Measurements from ENCODE around the gene HOXD10. TPM values are rescaled to one million over a fixed set of nuclear protein-coding genes. Genes with fewer than 3 reads are reported as not detected.

Gene HOXD10
- polyA plus RNA-seq, 4 donors, result 0.09 TPM; not detected in 3

- DNase-seq (no peak), FAIRE-seq (no peak)
- H3K4me1 ChIP-seq (ENCODE audit: control insufficient read depth in 3 of 3, insufficient read depth in 2 of 3, low read depth in 1 of 3, low read length in 2 of 3), result no peaks in the 10 kb centered on the region
- no peak overlapping the region for H3K27ac ChIP-seq (ENCODE audit: low read depth in 1 of 3, low read length in 2 of 3)
- H3K27me3 ChIP-seq (ENCODE audit: control insufficient read depth in 3 of 3, insufficient read depth in 3 of 3, low read length in 3 of 3), result peaks cover 15 to 90% (median 63%) of the 10 kb centered on the region in 3 donors
- WGBS, 3 donors, result 17 to 21% (median 20%) methylated on average over 7 of the region's 7 CpGs
- no peak overlapping the region for H3K4me3 ChIP-seq (ENCODE audit: low read depth in 1 of 3, low read length in 3 of 3)
- H3K9me3 ChIP-seq (ENCODE audit: control insufficient read depth in 2 of 2, insufficient read depth in 1 of 2, low read depth in 1 of 2, low read length in 1 of 2), result peaks cover 0 to 8% of the 10 kb centered on the region in 2 donors
- no peaks in the 10 kb centered on the region for H3K36me3 ChIP-seq (ENCODE audit: control insufficient read depth in 3 of 3, insufficient read depth in 2 of 3, low read depth in 1 of 3, low read length in 3 of 3)
Measured at GRCh38 chr2:176074919-176075425, 41.6 kb upstream of the HOXD10 start.

GRCh38 chr2:176075481-176075880 lies 41.1 kb upstream of the HOXD10 start:
- Histone ChIP-seq H3K4me3 (ENCODE audit: low read depth in 1 of 3, low read length in 3 of 3) (no peak overlapping the region), H3K9me3 (ENCODE audit: control insufficient read depth in 2 of 2, insufficient read depth in 1 of 2, low read depth in 1 of 2, low read length in 1 of 2) (peaks cover 0 to 8% of the 10 kb centered on the region in 2 donors), H3K36me3 (ENCODE audit: control insufficient read depth in 3 of 3, insufficient read depth in 2 of 3, low read depth in 1 of 3, low read length in 3 of 3) (no peaks in the 10 kb centered on the region), H3K4me1 (ENCODE audit: control insufficient read depth in 3 of 3, insufficient read depth in 2 of 3, low read depth in 1 of 3, low read length in 2 of 3) (peaks cover 0 to 4% (median 0%) of the 10 kb centered on the region in 3 donors), H3K27me3 (ENCODE audit: control insufficient read depth in 3 of 3, insufficient read depth in 3 of 3, low read length in 3 of 3) (peaks cover 15 to 88% (median 62%) of the 10 kb centered on the region in 3 donors), H3K27ac (ENCODE audit: low read depth in 1 of 3, low read length in 2 of 3) (no peak overlapping the region)
- 8 to 14% (median 11%) methylated on average over 15 of the region's 15 CpGs for WGBS, 3 donors
- no peak for FAIRE-seq
- DNase-seq, result no peak

DNA sequence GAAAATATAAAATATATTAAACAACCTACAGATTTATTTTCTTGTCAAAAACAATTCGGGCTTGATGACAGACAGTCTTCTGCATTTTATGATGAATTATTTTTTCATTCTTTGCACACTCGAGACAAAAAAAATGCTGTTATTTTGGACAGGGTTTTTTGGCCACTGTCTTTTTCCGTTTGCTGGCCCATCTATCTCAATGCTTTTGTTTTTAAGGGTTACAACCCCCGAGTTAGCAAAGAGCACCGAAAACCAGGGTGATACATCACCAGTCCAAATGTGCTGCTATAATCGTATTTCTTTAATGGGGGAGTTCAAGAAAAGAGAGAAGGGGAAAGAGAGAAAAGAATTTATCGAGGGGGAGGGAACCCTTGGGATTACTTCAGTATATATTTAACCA lies 40.5 kb upstream of the HOXD10 start:
- H3K27me3 ChIP-seq (ENCODE audit: control insufficient read depth in 3 of 3, insufficient read depth in 3 of 3, low read length in 3 of 3), result peaks cover 18 to 88% (median 62%) of the 10 kb centered on the region in 3 donors
- H3K4me3 ChIP-seq (ENCODE audit: low read depth in 1 of 3, low read length in 3 of 3), result no peak overlapping the region
- H3K4me1 ChIP-seq (ENCODE audit: control insufficient read depth in 3 of 3, insufficient read depth in 2 of 3, low read depth in 1 of 3, low read length in 2 of 3), result peaks cover 0 to 4% (median 0%) of the 10 kb centered on the region in 3 donors
- H3K27ac ChIP-seq (ENCODE audit: low read depth in 1 of 3, low read length in 2 of 3), result no peak overlapping the region
- H3K36me3 ChIP-seq (ENCODE audit: control insufficient read depth in 3 of 3, insufficient read depth in 2 of 3, low read depth in 1 of 3, low read length in 3 of 3), result no peaks in the 10 kb centered on the region
- FAIRE-seq (no peak), DNase-seq (no peak)
- WGBS, 3 donors, result 13 to 26% (median 22%) methylated on average over 7 of the region's 7 CpGs
- H3K9me3 ChIP-seq (ENCODE audit: control insufficient read depth in 2 of 2, insufficient read depth in 1 of 2, low read depth in 1 of 2, low read length in 1 of 2), result peaks cover 0 to 11% of the 10 kb centered on the region in 2 donors

DNA sequence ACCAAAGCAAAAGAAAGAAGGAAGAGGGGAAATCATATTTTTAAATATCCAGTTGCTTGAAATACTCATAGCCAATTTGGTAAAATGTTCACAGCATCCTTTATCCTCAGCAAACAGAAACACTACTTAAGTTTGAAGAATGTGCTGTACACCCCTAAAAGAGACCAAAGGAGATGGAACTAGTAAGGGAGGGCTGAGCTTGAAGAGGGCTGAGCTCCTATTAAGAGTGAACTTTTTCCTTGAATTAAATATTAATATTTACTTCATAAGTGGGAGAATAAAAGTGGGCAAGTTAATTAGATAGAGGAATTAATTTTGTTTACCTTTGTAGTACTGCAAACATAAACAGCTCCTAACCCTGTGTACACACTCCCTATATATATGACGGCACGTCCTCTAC lies 39.8 kb upstream of the HOXD10 start:
- Histone ChIP-seq H3K4me3 (ENCODE audit: low read depth in 1 of 3, low read length in 3 of 3) (no peak overlapping the region), H3K27ac (ENCODE audit: low read depth in 1 of 3, low read length in 2 of 3) (no peak overlapping the region), H3K36me3 (ENCODE audit: control insufficient read depth in 3 of 3, insufficient read depth in 2 of 3, low read depth in 1 of 3, low read length in 3 of 3) (no peaks in the 10 kb centered on the region), H3K9me3 (ENCODE audit: control insufficient read depth in 2 of 2, insufficient read depth in 1 of 2, low read depth in 1 of 2, low read length in 1 of 2) (peaks cover 0 to 13% of the 10 kb centered on the region in 2 donors), H3K4me1 (ENCODE audit: control insufficient read depth in 3 of 3, insufficient read depth in 2 of 3, low read depth in 1 of 3, low read length in 2 of 3) (peaks cover 0 to 4% (median 0%) of the 10 kb centered on the region in 3 donors), H3K27me3 (ENCODE audit: control insufficient read depth in 3 of 3, insufficient read depth in 3 of 3, low read length in 3 of 3) (peaks cover 15 to 88% (median 61%) of the 10 kb centered on the region in 3 donors)
- WGBS, 3 donors, result 5 to 15% (median 9%) methylated on average over 2 of the region's 2 CpGs
- DNase-seq, result no peak
- FAIRE-seq, result no peak

DNA sequence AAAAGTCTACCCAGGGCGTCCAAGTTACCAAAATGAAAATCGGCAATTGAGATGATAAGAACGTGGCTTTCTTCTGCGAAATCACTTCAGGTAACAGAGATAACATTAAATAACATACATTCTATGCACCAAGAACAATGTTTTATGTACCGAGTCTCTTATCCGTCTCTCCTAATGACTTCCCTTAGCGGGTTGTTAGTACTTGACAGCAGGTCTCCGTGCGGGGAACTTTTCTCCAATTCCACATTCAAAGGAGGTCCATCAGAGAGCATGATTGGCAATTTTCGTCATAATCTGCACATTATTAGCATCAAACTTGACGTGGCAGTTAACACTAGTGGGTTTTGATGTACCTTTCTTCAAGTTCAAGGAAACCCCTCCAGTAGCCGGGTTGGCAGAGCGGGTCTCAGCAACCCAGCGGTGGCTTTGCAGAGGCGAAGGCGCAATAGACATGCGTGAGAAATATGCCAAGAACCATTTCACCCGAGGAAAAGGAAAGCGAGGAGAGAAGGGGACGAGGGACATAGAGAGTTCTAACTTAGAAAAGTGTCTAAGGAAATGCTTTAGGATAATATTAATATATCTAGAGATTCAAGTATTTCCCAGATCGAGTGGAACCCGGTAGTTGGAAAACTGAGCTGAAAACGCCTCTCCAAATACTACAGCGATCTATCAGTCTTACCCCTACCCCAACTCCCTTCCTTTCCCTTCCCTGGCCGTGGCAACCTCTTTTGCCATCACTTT lies 37.9 kb upstream of the HOXD10 start:
- Histone ChIP-seq H3K4me1 (ENCODE audit: control insufficient read depth in 3 of 3, insufficient read depth in 2 of 3, low read depth in 1 of 3, low read length in 2 of 3) (peaks cover 0 to 4% (median 0%) of the 10 kb centered on the region in 3 donors), H3K36me3 (ENCODE audit: control insufficient read depth in 3 of 3, insufficient read depth in 2 of 3, low read depth in 1 of 3, low read length in 3 of 3) (no peaks in the 10 kb centered on the region), H3K27me3 (ENCODE audit: control insufficient read depth in 3 of 3, insufficient read depth in 3 of 3, low read length in 3 of 3) (peaks cover 21 to 88% (median 66%) of the 10 kb centered on the region in 3 donors), H3K27ac (ENCODE audit: low read depth in 1 of 3, low read length in 2 of 3) (no peak overlapping the region), H3K4me3 (ENCODE audit: low read depth in 1 of 3, low read length in 3 of 3) (no peak overlapping the region), H3K9me3 (ENCODE audit: control insufficient read depth in 2 of 2, insufficient read depth in 1 of 2, low read depth in 1 of 2, low read length in 1 of 2) (peaks cover 0 to 16% of the 10 kb centered on the region in 2 donors)
- FAIRE-seq (no peak), DNase-seq (no peak)
- WGBS, 3 donors, result 6 to 12% (median 10%) methylated on average over 25 of the region's 25 CpGs

- H3K4me3 ChIP-seq (ENCODE audit: low read depth in 1 of 3, low read length in 3 of 3), result peak overlapping the region in 1 of 3 donors; percentile 40
- H3K27ac ChIP-seq (ENCODE audit: low read depth in 1 of 3, low read length in 2 of 3), result no peak overlapping the region
- H3K36me3 ChIP-seq (ENCODE audit: control insufficient read depth in 3 of 3, insufficient read depth in 2 of 3, low read depth in 1 of 3, low read length in 3 of 3), result no peaks in the 10 kb centered on the region
- H3K9me3 ChIP-seq (ENCODE audit: control insufficient read depth in 2 of 2, insufficient read depth in 1 of 2, low read depth in 1 of 2, low read length in 1 of 2), result peaks cover 0 to 16% of the 10 kb centered on the region in 2 donors
- peaks cover 21 to 88% (median 69%) of the 10 kb centered on the region in 3 donors for H3K27me3 ChIP-seq (ENCODE audit: control insufficient read depth in 3 of 3, insufficient read depth in 3 of 3, low read length in 3 of 3)
- FAIRE-seq (no peak), DNase-seq (no peak)
- H3K4me1 ChIP-seq (ENCODE audit: control insufficient read depth in 3 of 3, insufficient read depth in 2 of 3, low read depth in 1 of 3, low read length in 2 of 3), result peaks cover 0 to 4% (median 0%) of the 10 kb centered on the region in 3 donors
- WGBS, 3 donors, result 6 to 12% (median 7%) methylated on average over 30 of the region's 30 CpGs
Measured at GRCh38 chr2:176079285-176079830, 37.2 kb upstream of the HOXD10 start.

GRCh38 chr2:176079831-176080539 lies 36.6 kb upstream of the HOXD10 start:
- Histone ChIP-seq H3K4me1 (ENCODE audit: control insufficient read depth in 3 of 3, insufficient read depth in 2 of 3, low read depth in 1 of 3, low read length in 2 of 3) (peaks cover 0 to 4% (median 0%) of the 10 kb centered on the region in 3 donors), H3K9me3 (ENCODE audit: control insufficient read depth in 2 of 2, insufficient read depth in 1 of 2, low read depth in 1 of 2, low read length in 1 of 2) (peaks cover 0 to 16% of the 10 kb centered on the region in 2 donors), H3K4me3 (ENCODE audit: low read depth in 1 of 3, low read length in 3 of 3) (peak overlapping the region in 1 of 3 donors; percentile 40), H3K36me3 (ENCODE audit: control insufficient read depth in 3 of 3, insufficient read depth in 2 of 3, low read depth in 1 of 3, low read length in 3 of 3) (no peaks in the 10 kb centered on the region), H3K27me3 (ENCODE audit: control insufficient read depth in 3 of 3, insufficient read depth in 3 of 3, low read length in 3 of 3) (peaks cover 21 to 88% (median 69%) of the 10 kb centered on the region in 3 donors), H3K27ac (ENCODE audit: low read depth in 1 of 3, low read length in 2 of 3) (no peak overlapping the region)
- FAIRE-seq (no peak), DNase-seq (no peak)
- 2% methylated on average over 44 to 86 of the region's 86 CpGs for WGBS, 3 donors
